CD4-positive, alpha-beta T cell treated with Interferon alpha-2 for 1 hour (primary cell): Measurements from ENCODE around the gene PTBP3.
"Not testable (repeated sequence)": the region's sequence is repeated elsewhere in the genome, so short reads cannot be mapped to it uniquely, and the experiment has no call there.

Source experiments
- DNase-seq, 2 donors: peaks; one replicate each; pipeline ENCODE4 v3.0.0-alpha.2; 2020 to 2022

PTBP3 gene

DNA sequence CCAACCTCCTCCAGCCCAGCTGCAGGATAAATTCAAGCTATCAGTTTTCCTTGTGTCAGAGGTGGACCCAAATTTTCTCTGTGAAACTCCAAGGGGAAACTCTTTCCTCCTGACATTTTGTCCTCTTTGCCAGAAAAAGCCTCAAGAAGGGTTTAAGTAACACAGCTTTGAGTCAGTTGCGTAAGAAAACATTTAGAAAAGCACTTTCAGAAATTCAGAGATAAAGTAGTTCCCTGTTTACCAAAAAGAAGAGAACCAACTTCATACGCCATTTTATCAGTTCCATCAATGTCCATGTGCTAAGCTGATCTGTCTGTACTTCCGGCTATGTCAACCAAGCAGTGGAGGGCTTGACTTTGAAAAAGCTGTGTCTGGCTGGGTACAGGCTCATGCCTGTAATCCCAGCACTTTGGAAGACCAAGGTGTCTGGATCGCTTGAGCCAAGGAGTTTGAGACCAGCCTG lies 138.4 kb downstream of the PTBP3 start:
- no peak for DNase-seq

GRCh38 chr9:112193572-112194288 lies 139.7 kb downstream of the PTBP3 start:
- no peak for DNase-seq

- not testable (repeated sequence) for DNase-seq
These were observed 143.1 kb downstream of the PTBP3 start for GRCh38 chr9:112190320-112190719.

- no peak for DNase-seq
These were observed 144.5 kb downstream of the PTBP3 start for GRCh38 chr9:112188884-112189283.

- DNase-seq: no peak
These were observed 146.0 kb downstream of the PTBP3 start for GRCh38 chr9:112187404-112187803.

- no peak for DNase-seq
These were observed 146.7 kb downstream of the PTBP3 start for GRCh38 chr9:112186695-112187094.

DNA sequence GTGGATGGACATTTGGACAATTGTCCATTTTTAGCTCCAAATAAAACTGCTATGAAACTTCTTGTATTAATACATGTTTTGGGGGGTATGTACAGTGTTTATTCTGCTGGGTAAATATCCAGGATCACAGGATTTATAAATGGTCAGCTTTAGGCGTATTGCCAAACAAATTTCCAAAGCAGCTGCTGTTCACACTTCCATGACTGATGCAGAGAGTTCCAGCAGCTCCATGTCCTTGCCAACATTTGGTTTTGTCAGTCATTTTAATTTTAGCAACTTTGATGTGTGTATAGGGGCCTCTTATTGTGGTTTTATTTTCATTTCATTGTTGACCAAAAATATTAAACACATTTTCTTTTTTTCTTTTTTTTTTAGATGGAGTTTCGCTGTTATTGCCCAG lies 148.5 kb downstream of the PTBP3 start:
- no peak for DNase-seq

DNA sequence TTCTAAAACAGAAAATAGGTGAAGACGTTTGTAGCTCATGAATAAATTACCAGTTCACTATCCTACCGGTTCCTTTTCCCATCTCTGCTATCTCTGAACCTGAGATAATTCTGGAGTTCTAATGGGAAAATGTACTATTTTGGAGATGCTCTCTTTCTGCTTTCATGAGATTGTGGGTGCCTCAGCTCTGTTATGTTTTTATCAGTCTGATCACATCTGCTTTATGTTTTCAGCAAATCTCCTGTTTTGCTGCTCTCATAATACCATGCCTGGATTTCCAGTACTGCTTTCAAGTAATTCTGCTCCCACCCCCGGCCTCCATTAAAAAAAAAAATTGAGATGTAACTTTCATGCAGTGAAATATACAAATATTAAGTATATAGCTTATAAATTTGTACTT lies 149.2 kb downstream of the PTBP3 start:
- no peak for DNase-seq

DNA sequence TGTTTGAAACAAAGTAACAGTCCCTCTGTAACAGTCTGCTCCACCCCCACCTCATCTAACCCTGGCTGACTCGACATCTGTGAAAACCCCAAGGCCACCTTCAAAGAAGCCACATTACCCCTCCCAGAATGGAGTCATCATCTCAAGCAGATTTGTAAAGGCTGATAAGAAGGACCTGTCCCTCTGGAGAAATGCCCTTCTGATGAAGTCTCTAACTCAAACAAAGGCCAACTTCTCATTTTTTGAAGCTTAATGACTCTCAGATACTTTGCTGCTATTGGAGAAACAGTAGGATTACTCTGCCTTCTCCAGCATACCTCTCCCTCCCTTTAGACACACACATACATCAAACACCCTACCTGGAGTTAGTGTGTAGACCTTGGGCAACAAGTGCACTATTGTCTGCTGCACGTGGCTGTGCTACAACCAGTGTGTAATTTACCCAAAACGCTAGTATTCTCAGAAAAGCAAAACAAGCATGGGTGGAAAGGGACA lies 153.0 kb downstream of the PTBP3 start:
- DNase-seq: peak; percentile 32 to 72

- no peak for DNase-seq
These were observed 153.6 kb downstream of the PTBP3 start for GRCh38 chr9:112179816-112180215.

DNA sequence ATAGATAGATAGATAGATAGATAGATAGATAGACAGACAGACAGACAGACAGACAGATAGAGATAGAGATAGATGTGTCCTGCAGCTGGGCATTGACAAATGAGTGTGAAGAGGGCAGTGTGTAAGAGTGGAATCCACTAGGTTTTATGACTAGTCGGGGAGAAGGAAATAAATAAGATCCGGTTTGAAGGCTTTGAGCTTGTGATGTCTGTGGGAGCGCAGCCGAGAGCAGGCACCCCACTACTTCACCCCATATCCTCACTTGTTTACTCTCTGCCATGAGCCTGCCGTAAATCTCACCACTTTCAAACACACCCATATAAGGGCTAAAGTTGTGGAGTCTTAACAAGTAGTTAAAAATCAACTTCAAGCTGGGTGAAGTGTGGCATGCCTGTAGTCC lies 156.9 kb downstream of the PTBP3 start:
- peak in 1 of 2 donors; percentile 52 for DNase-seq

GRCh38 chr9:112175796-112176315 lies 157.6 kb downstream of the PTBP3 start:
- DNase-seq: no peak

DNA sequence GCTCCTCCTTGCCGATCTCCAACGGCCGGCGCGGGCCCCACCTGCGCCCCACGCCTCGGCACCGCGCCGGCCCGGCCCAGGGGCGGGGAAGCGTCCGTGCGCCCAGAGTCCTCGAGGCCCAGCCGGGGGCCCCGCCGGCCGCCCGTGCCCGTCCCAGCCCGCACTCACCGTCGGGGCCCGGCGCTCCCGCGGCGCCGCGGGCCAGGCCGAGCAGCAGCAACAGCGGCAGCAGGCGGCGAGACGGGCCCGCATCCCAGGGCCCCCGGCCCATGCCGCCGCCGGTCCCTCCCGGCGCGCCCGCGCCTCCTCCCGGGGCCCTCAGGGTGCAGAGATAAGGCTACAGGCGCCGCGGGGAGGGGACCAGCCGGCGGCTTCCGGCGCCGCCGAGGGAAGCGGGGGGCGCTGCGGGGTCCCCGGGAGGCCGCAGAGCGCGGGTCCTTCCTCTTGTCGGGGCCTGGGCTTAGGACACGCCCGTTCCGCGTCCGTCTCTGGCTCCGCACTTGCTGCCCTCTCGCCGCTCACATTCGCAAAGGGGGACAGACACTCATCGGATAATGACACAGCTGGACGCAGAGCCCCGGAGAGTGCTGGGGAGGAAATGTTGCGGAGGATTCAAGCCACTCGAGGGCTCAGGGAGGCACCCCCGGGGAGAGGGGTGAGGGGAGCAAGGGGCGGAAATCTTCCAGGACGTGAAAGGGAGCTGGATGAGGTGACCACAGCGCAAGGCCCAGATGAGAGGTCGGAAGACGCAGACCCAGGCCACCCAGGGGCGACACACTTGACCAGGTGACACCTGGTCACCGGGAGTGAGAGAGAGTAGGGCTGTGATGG lies 158.2 kb downstream of the PTBP3 start, which contains the start of gene SUSD1:
Gene SUSD1, minus strand, starts transcription at position 333 of the 831 bp plus-strand sequence. Its CDS starts 62 bp downstream, at position 271.
- peak; percentile 29 to 52 for DNase-seq

GRCh38 chr9:112174222-112174964 lies 159.0 kb downstream of the PTBP3 start:
- DNase-seq: peak; percentile 75 to 83

- no peak for DNase-seq
These were observed 159.8 kb downstream of the PTBP3 start for GRCh38 chr9:112173489-112174221.

GRCh38 chr9:112170968-112171367 lies 162.5 kb downstream of the PTBP3 start:
- no peak for DNase-seq

DNA sequence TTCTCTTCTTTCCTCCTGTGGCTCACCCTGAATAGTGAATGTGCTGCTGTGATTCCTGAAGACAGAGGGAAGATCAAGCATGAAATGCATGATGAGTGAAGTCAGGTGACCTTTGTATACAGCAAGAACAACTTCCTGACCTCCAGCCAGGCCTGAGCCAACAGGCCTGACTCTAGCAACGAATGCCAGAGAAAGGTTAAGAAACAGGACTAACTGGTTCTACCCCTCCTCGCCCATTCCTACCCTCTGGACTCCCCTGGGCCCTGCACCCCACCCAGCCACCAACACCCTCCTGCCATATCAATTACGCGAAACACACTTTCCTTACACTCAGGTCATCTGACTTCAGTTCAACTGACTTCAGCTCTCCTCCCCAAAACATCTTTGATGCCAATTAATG lies 163.2 kb downstream of the PTBP3 start:
- DNase-seq: no peak

DNA sequence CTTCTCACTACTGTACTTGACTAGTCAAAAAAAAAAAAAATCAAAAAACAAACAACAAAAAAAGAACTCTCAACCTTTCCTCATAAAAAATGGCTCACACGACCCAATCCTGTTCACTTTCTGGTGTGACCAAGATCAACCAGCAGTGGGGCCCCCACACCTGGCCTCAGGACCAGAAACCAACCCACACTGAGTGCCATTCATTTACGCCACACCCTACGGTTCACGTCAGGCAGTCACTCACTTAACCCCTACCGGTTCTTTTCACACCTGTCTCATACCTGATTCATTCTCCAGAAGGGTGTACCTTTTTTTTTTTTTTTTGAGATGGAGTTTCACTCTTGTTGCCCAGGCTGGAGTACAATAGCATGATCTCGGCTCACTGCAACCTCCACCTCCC lies 164.1 kb downstream of the PTBP3 start:
- no peak for DNase-seq

DNA sequence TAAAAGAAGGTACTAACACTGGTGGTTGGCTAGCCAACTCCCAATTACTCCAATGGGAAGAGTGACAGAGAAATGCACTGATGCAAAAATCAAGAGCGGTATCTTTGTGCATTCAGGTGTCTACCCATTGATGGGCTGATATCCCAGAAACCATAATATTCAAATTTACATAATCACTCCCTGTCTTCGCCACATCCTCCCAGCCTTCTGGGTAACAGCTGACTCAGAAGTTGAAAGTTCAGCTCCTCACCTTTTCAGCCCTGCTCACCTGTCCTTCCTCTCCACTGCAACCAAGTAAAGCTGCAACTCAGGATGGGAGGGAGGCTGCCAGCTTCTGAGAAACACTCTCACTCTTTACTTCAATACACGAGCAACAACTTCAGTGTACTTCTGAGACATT lies 165.2 kb downstream of the PTBP3 start:
- peak in 1 of 2 donors; percentile 21 for DNase-seq
